GM12892 (cell line): ENCODE results near the gene REXO4.

Experiments used
- POLR2A ChIP-seq: IDR thresholded peaks from 2 replicates; pipeline ENCODE4 v1.6.1; 2011; ENCODE audit warnings: low read depth, low read length, control low read depth
- POLR2AphosphoS5 ChIP-seq: IDR thresholded peaks from 2 replicates; pipeline ENCODE4 v1.6.1; 2011; ENCODE audit warnings: low read depth, low read length, control low read depth

DNA sequence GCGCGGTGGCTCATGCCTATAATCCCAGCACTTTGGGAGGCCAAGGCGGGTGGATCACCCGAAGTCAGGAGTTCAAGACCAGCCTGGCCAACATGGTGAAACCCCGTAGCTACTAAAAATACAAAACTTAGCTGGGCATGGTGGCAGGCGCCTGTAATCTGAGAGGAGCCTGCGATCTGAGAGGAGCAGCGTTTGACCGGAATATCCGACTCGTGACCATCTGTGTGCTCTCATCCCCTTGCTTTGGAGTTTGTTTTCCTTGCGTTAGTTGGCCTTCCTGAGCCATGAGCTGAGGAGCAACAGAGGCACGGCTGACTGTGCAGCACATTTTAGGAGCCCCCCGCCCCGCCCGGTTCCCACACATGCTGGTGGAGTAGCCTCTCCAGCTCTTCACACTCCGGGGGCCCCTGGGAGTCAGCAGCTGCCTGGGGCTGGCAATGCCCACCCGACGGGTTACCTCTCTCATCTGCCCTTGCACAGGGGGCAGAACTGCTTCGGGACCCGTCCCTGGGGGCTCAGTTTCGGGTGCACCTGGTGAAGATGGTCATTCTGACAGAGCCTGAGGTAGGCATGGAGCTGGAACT lies 7.3 kb upstream of the REXO4 start:
- TF ChIP-seq POLR2AphosphoS5 (no peak), POLR2A (no peak)
